ENCODE measurements around the gene DAAM2. TPM values are rescaled to one million over a fixed set of nuclear protein-coding genes. Genes with fewer than 3 reads are reported as not detected.

DAAM2 gene
- total and polyA plus RNA-seq, 2 of the 8 experiments (the other 6 are each of a cell fraction or from before 2014, with no cell fraction given), result 1.5 to 2.9 TPM

DNA sequence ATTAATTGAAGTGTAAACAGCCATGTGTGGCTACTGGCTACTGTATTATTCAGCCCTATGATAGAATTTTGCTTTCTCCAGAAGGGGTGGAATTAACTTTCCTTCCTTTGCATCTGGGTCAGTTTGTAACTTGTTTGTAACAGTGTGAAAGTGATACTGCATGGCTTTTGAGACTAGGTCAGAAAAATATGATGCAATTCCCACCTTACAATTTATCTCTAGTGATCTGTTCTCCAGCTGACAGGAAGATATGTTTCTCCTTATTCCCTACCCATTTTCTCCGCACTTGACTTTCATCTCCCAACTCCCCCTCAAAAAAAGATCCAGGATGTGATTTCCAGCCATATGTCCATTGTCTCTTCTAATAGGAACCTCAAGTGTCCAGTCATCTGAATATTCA lies 144.7 kb downstream of the DAAM2 start:
- H4K91ac ChIP-seq (replicated peaks; ENCODE audit: insufficient read length, low read length), result no peak overlapping the region
- no peak overlapping the region for H2BK15ac ChIP-seq (ENCODE audit: low read length)
- H4K8ac ChIP-seq (ENCODE audit: extremely low read depth, insufficient read depth, low read length), result no peak overlapping the region
- WGBS, 2 experiments (ENCODE audit: extremely low coverage in 1 of 2, insufficient coverage in 1 of 2, insufficient read length in 1 of 2, insufficient replicate concordance in 2 of 2, low coverage in 1 of 2, low lambda C conversion rate in 2 of 2, missing lambda C conversion rate in 1 of 2), result 100% methylated on average over 1 of the region's 1 CpG; no CpG with 5 or more reads in 1 of the 2 experiments
- no peak overlapping the region for H2BK20ac ChIP-seq (ENCODE audit: low read length)
- no peak overlapping the region for H2AFZ ChIP-seq (ENCODE audit: low read length)
- no peak for FAIRE-seq
- no peak overlapping the region for H3K4me2 ChIP-seq (ENCODE audit: insufficient read depth in 1 of 2, low read depth in 2 of 2, low read length in 2 of 2)
- H3K23ac ChIP-seq (ENCODE audit: insufficient read length), result no peak overlapping the region
- 0 out of 2 replicates have a peak, but pooled peaks cover 2% of the 10 kb centered on the region for H3K79me1 ChIP-seq (ENCODE audit: low read depth, low read length)
- no peaks in the 10 kb centered on the region for H3K9me3 ChIP-seq (ENCODE audit: insufficient read depth in 2 of 2, low read depth in 1 of 2, low read length in 1 of 2)
- H3K14ac ChIP-seq (ENCODE audit: insufficient read length), result no peak overlapping the region
- H3K9ac ChIP-seq (replicated peaks in 1 of 4; ENCODE audit: extremely low read depth in 1 of 4, low read depth in 3 of 4, low read length in 3 of 4), result no peak overlapping the region
- no peak overlapping the region for H2BK5ac ChIP-seq (ENCODE audit: low read depth, low read length)
- no peak overlapping the region for H3K4me3 ChIP-seq (ENCODE audit: extremely low read depth in 1 of 4, insufficient read depth in 2 of 4, low read depth in 3 of 4, low read length in 4 of 4)
- H2BK120ac ChIP-seq (replicated peaks; ENCODE audit: low read depth, low read length), result no peak overlapping the region
- no peak overlapping the region for H2AK5ac ChIP-seq (ENCODE audit: low read depth, low read length)
- H3K4me1 ChIP-seq (replicated peaks in 1 of 4; ENCODE audit: control insufficient read depth in 3 of 4, insufficient read depth in 4 of 4, low read length in 3 of 4), result peaks cover 3 to 13% (median 9%) of the 10 kb centered on the region in 4 experiments; a peak in 6 of 7 replicates
- H3K23me2 ChIP-seq (ENCODE audit: low read depth, low read length), result peaks cover 5% of the 10 kb centered on the region; the same call in 1 of the 2 replicates
- H3K27ac ChIP-seq (ENCODE audit: low read depth, low read length), result no peak overlapping the region
- H3K36me3 ChIP-seq (ENCODE audit: control insufficient read depth in 2 of 4, insufficient read depth in 4 of 4, low read length in 3 of 4), result no peaks in the 10 kb centered on the region
- H3K27me3 ChIP-seq (replicated peaks in 1 of 4; ENCODE audit: control insufficient read depth in 3 of 4, extremely low read depth in 1 of 4, insufficient read depth in 3 of 4, low read length in 3 of 4), result no peaks in the 10 kb centered on the region; a peak in 1 of 7 replicates
- CTCF ChIA-PET (ENCODE audit: partially characterized antibody), result interaction anchor here (0.6 to 1.0 kb wide), 2 partner anchors 393 to 667 kb away, joined by 3 read pairs; no protein-coding TSS in a partner anchor
- no peak overlapping the region for H3K4ac ChIP-seq (replicated peaks; ENCODE audit: insufficient read length, low read depth, low read length)
- H2BK12ac ChIP-seq (ENCODE audit: low read depth, low read length), result no peak overlapping the region
- H3K79me2 ChIP-seq (ENCODE audit: control insufficient read depth in 1 of 2, insufficient read depth in 2 of 2, low read length in 2 of 2), result no peaks in the 10 kb centered on the region; a peak in 1 of 4 replicates
- no peaks in the 10 kb centered on the region for H4K20me1 ChIP-seq (replicated peaks in 1 of 2; ENCODE audit: control insufficient read depth in 1 of 2, insufficient read depth in 2 of 2, low read length in 2 of 2)
- POLR2A ChIA-PET (ENCODE audit: partially characterized antibody), result interaction anchor here (1.6 kb wide), 1 partner anchor 13 kb away, joined by 4 read pairs; no protein-coding TSS in a partner anchor
- no peak overlapping the region for H3K56ac ChIP-seq (replicated peaks; ENCODE audit: insufficient read length, low read depth, low read length)
- no peak overlapping the region for H4K5ac ChIP-seq (ENCODE audit: insufficient read length, low read depth, low read length)
- no peak overlapping the region for H3K18ac ChIP-seq (ENCODE audit: extremely low read depth, low read length)
- no peak for DNase-seq (ENCODE audit: low read depth in 1 of 2, low spot score in 2 of 2)
- TF ChIP-seq BACH1 (IDR thresholded peaks at IDR 0.05; ENCODE audit: low read length) (no peak), TAF7 (optimal IDR thresholded peaks at IDR 0.05; ENCODE audit: borderline replicate concordance, low read depth, low read length) (no peak), SAP30 (IDR thresholded peaks at IDR 0.05; ENCODE audit: insufficient read depth, insufficient replicate concordance, low read length) (no peak), CTBP2 (IDR thresholded peaks at IDR 0.05; ENCODE audit: borderline replicate concordance, insufficient read depth, insufficient read length, low read length) (no peak), CHD2 (IDR thresholded peaks at IDR 0.05; ENCODE audit: low read length) (no peak), SIX5 (IDR thresholded peaks at IDR 0.05; ENCODE audit: low read depth, low read length) (no peak), BRCA1 (IDR thresholded peaks at IDR 0.05; ENCODE audit: low read depth, low read length) (no peak), JUN (IDR thresholded peaks at IDR 0.05; ENCODE audit: low read depth, low read length) (no peak), RFX5 (IDR thresholded peaks at IDR 0.05; ENCODE audit: borderline replicate concordance, low read depth, low read length) (no peak)
- TF ChIP-seq, protein P1, sequence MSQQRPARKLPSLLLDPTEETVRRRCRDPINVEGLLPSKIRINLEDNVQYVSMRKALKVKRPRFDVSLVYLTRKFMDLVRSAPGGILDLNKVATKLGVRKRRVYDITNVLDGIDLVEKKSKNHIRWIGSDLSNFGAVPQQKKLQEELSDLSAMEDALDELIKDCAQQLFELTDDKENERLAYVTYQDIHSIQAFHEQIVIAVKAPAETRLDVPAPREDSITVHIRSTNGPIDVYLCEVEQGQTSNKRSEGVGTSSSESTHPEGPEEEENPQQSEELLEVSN (IDR thresholded peaks at IDR 0.05), result no peak
- TF ChIP-seq, protein P2, sequence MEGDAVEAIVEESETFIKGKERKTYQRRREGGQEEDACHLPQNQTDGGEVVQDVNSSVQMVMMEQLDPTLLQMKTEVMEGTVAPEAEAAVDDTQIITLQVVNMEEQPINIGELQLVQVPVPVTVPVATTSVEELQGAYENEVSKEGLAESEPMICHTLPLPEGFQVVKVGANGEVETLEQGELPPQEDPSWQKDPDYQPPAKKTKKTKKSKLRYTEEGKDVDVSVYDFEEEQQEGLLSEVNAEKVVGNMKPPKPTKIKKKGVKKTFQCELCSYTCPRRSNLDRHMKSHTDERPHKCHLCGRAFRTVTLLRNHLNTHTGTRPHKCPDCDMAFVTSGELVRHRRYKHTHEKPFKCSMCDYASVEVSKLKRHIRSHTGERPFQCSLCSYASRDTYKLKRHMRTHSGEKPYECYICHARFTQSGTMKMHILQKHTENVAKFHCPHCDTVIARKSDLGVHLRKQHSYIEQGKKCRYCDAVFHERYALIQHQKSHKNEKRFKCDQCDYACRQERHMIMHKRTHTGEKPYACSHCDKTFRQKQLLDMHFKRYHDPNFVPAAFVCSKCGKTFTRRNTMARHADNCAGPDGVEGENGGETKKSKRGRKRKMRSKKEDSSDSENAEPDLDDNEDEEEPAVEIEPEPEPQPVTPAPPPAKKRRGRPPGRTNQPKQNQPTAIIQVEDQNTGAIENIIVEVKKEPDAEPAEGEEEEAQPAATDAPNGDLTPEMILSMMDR (IDR thresholded peaks at IDR 0.05; ENCODE audit: control extremely low read depth in 1 of 3, insufficient read depth in 1 of 3, low read depth in 1 of 3, low read length in 3 of 3), result no peak
